GM19397 (cell line): Measurements from ENCODE around the gene OPRD1.

ENCODE experiments used
- ATAC-seq: cut with Tn5 transposase; IDR thresholded peaks from one replicate; pipeline ENCODE4 v1.9.1; 2021; ENCODE audit warnings: mild to moderate bottlenecking, moderate library complexity; ENCODE audit not compliant: unreplicated experiment

Gene OPRD1

GRCh38 chr1:28902738-28903137 lies 90.8 kb downstream of the OPRD1 start:
- no peak for ATAC-seq

- ATAC-seq = no peak
Measured at GRCh38 chr1:28905921-28906666, 94.1 kb downstream of the OPRD1 start.

GRCh38 chr1:28909198-28909597 lies 97.2 kb downstream of the OPRD1 start:
- no peak for ATAC-seq

GRCh38 chr1:28910379-28911115 lies 98.6 kb downstream of the OPRD1 start:
- no peak for ATAC-seq

- ATAC-seq = no peak
Measured at GRCh38 chr1:28913786-28914227, 101.8 kb downstream of the OPRD1 start.

GRCh38 chr1:28914228-28915030 lies 102.5 kb downstream of the OPRD1 start, which contains the start of gene EPB41:
EPB41 (plus strand) TSS chr1:28914569; CDS start chr1:28987438, 72,869 bp downstream.
- ATAC-seq = peak; percentile 89

- no peak for ATAC-seq
Measured at GRCh38 chr1:28915031-28915895, 103.3 kb downstream of the OPRD1 start.

- no peak for ATAC-seq
Measured at GRCh38 chr1:28917757-28918118, 105.8 kb downstream of the OPRD1 start.
